HEK293 (cell line): ENCODE measurements around the gene KLHL29.

ENCODE experiments used
- CTCF ChIA-PET: fragments of 350-600 bp; formaldehyde crosslinking; extraction: SDS; loops from one replicate; lab custom pipeline; 2021; ENCODE audit warnings: antibody characterized with exemption; lab: Yijun Ruan, JAX
- POLR2A ChIA-PET: fragments of 300-600 bp; formaldehyde crosslinking; extraction: SDS; loops from one replicate; lab custom pipeline; 2020; ENCODE audit warnings: antibody characterized with exemption, inconsistent platforms; lab: Yijun Ruan, JAX
- H3K27ac ChIP-seq: fragments of 200-500 bp; sonication (Bioruptor generic); 2 replicates; pipeline ENCODE4 v1.5.1; 2014; ENCODE audit warnings: low read depth, low read length, control low read depth, inconsistent platforms; ENCODE audit errors: extremely low read depth
- H3K36me3 ChIP-seq, 2 experiments: fragments of 200-500 bp in 1 of 2; sonication (Bioruptor generic) in 1 of 2; 1 replicate in 1 of 2; 2 replicates in 1 of 2; pipeline ENCODE4 v1.5.1; 2014 to 2017; ENCODE audit warnings: inconsistent platforms in 2 of 2, low read length in 2 of 2; ENCODE audit not compliant: control insufficient read depth in 2 of 2, insufficient read depth in 1 of 2
- H3K4me1 ChIP-seq: fragments of 200-500 bp; sonication (Bioruptor generic); 2 replicates; pipeline ENCODE4 v1.5.1; 2014; ENCODE audit warnings: mild to moderate bottlenecking, low read length, inconsistent platforms; ENCODE audit not compliant: control insufficient read depth, insufficient read depth
- H3K4me3 ChIP-seq: 2 replicates; pipeline ENCODE4 v1.5.1; 2011; ENCODE audit warnings: low read depth, mild to moderate bottlenecking, control low read depth, low read length, moderate library complexity
- H3K9me3 ChIP-seq: fragments of 200-500 bp; sonication (Bioruptor generic); 2 replicates; pipeline ENCODE4 v1.5.1; 2014; ENCODE audit warnings: low read depth, low read length, inconsistent platforms; ENCODE audit not compliant: control insufficient read depth, insufficient read depth
- BCL11B ChIP-seq: fragments of 450-650 bp; formaldehyde crosslinking; IDR thresholded peaks from 2 replicates; pipeline ENCODE4 v1.5.1; 2016; ENCODE audit warnings: low read depth, missing biosample characterization, missing genetic modification characterization
- GLIS1 ChIP-seq: fragments of 450-650 bp; formaldehyde crosslinking; IDR thresholded peaks from 2 replicates; pipeline ENCODE4 v1.5.1; 2016; ENCODE audit warnings: missing biosample characterization, missing genetic modification characterization
- KLF9 ChIP-seq: fragments of 450-650 bp; formaldehyde crosslinking; IDR thresholded peaks from 2 replicates; pipeline ENCODE4 v1.5.1; 2016; ENCODE audit warnings: missing biosample characterization, missing genetic modification characterization, low read depth
- OSR2 ChIP-seq: fragments of 450-650 bp; formaldehyde crosslinking; IDR thresholded peaks from 2 replicates; pipeline ENCODE4 v1.5.1; 2016; ENCODE audit warnings: missing biosample characterization, missing genetic modification characterization
- SETDB1 ChIP-seq: IDR thresholded peaks from one replicate; pipeline ENCODE4 v1.6.1; 2017; ENCODE audit warnings: mild to moderate bottlenecking, low read length, moderate library complexity, mixed read lengths; ENCODE audit not compliant: insufficient read length
- WT1 ChIP-seq: fragments of 450-650 bp; formaldehyde crosslinking; IDR thresholded peaks from 2 replicates; pipeline ENCODE4 v1.5.1; 2016; ENCODE audit warnings: missing biosample characterization, missing genetic modification characterization
- ZBTB17 ChIP-seq: fragments of 450-650 bp; formaldehyde crosslinking; IDR thresholded peaks from 2 replicates; pipeline ENCODE4 v1.5.1; 2016; ENCODE audit warnings: missing biosample characterization, missing genetic modification characterization
- ZNF140 ChIP-seq: fragments of 450-650 bp; formaldehyde crosslinking; IDR thresholded peaks from 2 replicates; pipeline ENCODE4 v1.5.1; 2016; ENCODE audit warnings: missing biosample characterization, missing genetic modification characterization
- ZNF175 ChIP-seq: fragments of 450-650 bp; formaldehyde crosslinking; IDR thresholded peaks from 2 replicates; pipeline ENCODE4 v1.5.1; 2016; ENCODE audit warnings: missing biosample characterization, missing genetic modification characterization
- ZNF184 ChIP-seq: fragments of 450-650 bp; IDR thresholded peaks from 2 replicates; pipeline ENCODE4 v1.5.1; 2018; ENCODE audit warnings: missing biosample characterization, mild to moderate bottlenecking, missing genetic modification characterization
- ZNF19 ChIP-seq: fragments of 450-650 bp; formaldehyde crosslinking; IDR thresholded peaks from 2 replicates; pipeline ENCODE4; 2016; ENCODE audit warnings: missing biosample characterization, missing genetic modification characterization, low read depth
- ZNF266 ChIP-seq: fragments of 450-650 bp; formaldehyde crosslinking; IDR thresholded peaks from 2 replicates; pipeline ENCODE4 v1.5.1; 2016; ENCODE audit warnings: missing biosample characterization, missing genetic modification characterization, low read depth
- ZNF48 ChIP-seq: fragments of 450-650 bp; formaldehyde crosslinking; IDR thresholded peaks from 2 replicates; pipeline ENCODE4 v1.5.1; 2016; ENCODE audit warnings: missing biosample characterization, missing genetic modification characterization
- ZNF514 ChIP-seq: fragments of 450-650 bp; formaldehyde crosslinking; IDR thresholded peaks from 2 replicates; pipeline ENCODE4 v1.5.1; 2016; ENCODE audit warnings: missing biosample characterization, missing genetic modification characterization
- ZNF548 ChIP-seq: fragments of 450-650 bp; formaldehyde crosslinking; IDR thresholded peaks from 2 replicates; pipeline ENCODE4 v1.5.1; 2016; ENCODE audit warnings: missing biosample characterization, missing genetic modification characterization
- ZNF596 ChIP-seq: fragments of 450-650 bp; IDR thresholded peaks from 2 replicates; pipeline ENCODE4 v1.5.0; 2018; ENCODE audit warnings: missing biosample characterization, mild to moderate bottlenecking, missing genetic modification characterization, moderate library complexity
- TF ChIP-seq, protein P1 (sequence below): fragments of 450-650 bp; formaldehyde crosslinking; IDR thresholded peaks from 2 replicates; pipeline ENCODE4 v1.5.1; 2016; ENCODE audit warnings: missing biosample characterization, missing genetic modification characterization
- TF ChIP-seq, protein P2 (sequence below): fragments of 450-650 bp; formaldehyde crosslinking; IDR thresholded peaks from 2 replicates; pipeline ENCODE4 v1.5.1; 2016; ENCODE audit warnings: missing biosample characterization, missing genetic modification characterization
- TF ChIP-seq, protein P3 (sequence below): fragments of 450-650 bp; formaldehyde crosslinking; IDR thresholded peaks from 2 replicates; pipeline ENCODE4 v1.5.1; 2016; ENCODE audit warnings: missing biosample characterization, missing genetic modification characterization
- TF ChIP-seq, protein P4 (sequence below): fragments of 450-650 bp; formaldehyde crosslinking; IDR thresholded peaks from 2 replicates; pipeline ENCODE4 v1.5.1; 2016; ENCODE audit warnings: missing biosample characterization, missing genetic modification characterization

Gene KLHL29

DNA sequence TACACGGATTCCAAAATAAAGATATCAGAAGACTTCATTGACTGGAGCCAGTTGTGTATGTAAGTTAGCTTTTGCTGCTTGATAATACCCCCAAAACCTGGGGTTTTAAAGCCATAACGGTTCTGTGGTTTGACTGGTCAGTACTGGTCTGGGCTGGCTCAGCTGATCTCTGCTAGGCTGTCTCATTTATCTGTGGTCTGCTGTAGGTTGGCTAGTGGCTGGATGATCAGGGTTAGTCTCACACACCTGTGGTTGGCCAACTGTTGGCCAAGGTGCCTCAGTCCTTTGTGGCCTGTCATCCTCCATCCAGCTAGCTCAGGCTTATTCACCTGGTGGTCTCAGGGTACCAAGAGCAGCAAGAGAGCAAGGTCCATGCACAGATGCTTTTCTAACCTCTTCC is 183.2 kb downstream of the KLHL29 start:
- ChIA-PET CTCF (interaction anchor here (1.0 to 1.6 kb wide), 2 partner anchors 10 to 18 kb away, joined by 3 to 5 read pairs; no protein-coding TSS in a partner anchor), POLR2A (no interaction called here)
- peaks cover 0 to 3% of the 10 kb centered on the region in 2 experiments; a peak in 1 of 3 replicates for H3K36me3 ChIP-seq
- H3K9me3 ChIP-seq: no peaks in the 10 kb centered on the region
- no peak overlapping the region for H3K4me3 ChIP-seq
- H3K27ac ChIP-seq: no peak overlapping the region
- no peak for TF ChIP-seq SETDB1
- TF ChIP-seq ZNF19 (tag by site-specific recombination): no peak
- TF ChIP-seq WT1: no peak
- TF ChIP-seq KLF9 (tag by site-specific recombination): no peak
- no peak for TF ChIP-seq ZNF140 (tag by site-specific recombination)
- no peak for TF ChIP-seq ZNF596 (tag by site-specific recombination)
- TF ChIP-seq, protein P1, sequence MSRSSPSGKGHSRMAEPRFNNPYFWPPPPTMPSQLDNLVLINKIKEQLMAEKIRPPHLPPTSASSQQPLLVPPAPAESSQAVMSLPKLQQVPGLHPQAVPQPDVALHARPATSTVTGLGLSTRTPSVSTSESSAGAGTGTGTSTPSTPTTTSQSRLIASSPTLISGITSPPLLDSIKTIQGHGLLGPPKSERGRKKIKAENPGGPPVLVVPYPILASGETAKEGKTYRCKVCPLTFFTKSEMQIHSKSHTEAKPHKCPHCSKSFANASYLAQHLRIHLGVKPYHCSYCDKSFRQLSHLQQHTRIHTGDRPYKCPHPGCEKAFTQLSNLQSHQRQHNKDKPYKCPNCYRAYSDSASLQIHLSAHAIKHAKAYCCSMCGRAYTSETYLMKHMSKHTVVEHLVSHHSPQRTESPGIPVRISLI (tag by site-specific recombination): no peak
- TF ChIP-seq OSR2: no peak
- TF ChIP-seq BCL11B (tag by site-specific recombination): no peak
- TF ChIP-seq ZBTB17: no peak
- no peaks in the 10 kb centered on the region for H3K4me1 ChIP-seq

DNA sequence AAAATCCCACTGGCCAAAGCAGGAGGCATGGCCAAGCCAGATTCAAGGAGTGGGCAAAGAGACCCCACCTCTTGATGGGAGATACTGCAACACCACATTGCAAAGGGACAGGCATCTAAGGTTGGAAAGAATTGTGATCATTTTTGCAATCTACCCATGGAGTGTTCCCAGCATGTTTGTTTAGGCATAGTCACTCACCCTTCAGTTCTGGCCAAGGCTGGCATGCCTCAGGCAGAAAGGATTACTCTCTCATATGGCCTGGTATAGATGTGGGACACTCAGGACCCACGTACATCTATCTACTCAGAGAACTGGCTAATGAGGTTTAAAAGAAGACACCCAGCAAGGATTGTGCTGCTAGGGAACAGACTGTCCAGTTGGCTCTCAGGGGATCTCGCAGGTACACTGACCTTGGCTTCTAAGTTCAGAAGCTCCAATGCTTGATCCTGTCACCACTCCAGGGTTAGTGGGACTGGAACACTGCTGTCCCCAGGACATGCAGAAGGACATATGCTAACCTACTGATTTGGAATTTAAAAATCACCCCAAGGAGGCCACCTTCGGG is 183.7 kb downstream of the KLHL29 start:
- CTCF ChIA-PET: no interaction called here
- TF ChIP-seq ZNF514 (tag by site-specific recombination): no peak
- TF ChIP-seq, protein P2, sequence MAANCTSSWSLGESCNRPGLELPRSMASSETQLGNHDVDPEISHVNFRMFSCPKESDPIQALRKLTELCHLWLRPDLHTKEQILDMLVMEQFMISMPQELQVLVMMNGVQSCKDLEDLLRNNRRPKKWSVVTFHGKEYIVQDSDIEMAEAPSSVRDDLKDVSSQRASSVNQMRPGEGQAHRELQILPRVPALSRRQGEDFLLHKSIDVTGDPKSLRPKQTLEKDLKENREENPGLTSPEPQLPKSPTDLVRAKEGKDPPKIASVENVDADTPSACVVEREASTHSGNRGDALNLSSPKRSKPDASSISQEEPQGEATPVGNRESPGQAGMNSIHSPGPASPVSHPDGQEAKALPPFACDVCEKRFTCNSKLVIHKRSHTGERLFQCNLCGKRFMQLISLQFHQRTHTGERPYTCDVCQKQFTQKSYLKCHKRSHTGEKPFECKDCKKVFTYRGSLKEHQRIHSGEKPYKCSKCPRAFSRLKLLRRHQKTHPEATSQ (tag by site-specific recombination): no peak
- TF ChIP-seq ZNF184: no peak
- TF ChIP-seq, protein P3, sequence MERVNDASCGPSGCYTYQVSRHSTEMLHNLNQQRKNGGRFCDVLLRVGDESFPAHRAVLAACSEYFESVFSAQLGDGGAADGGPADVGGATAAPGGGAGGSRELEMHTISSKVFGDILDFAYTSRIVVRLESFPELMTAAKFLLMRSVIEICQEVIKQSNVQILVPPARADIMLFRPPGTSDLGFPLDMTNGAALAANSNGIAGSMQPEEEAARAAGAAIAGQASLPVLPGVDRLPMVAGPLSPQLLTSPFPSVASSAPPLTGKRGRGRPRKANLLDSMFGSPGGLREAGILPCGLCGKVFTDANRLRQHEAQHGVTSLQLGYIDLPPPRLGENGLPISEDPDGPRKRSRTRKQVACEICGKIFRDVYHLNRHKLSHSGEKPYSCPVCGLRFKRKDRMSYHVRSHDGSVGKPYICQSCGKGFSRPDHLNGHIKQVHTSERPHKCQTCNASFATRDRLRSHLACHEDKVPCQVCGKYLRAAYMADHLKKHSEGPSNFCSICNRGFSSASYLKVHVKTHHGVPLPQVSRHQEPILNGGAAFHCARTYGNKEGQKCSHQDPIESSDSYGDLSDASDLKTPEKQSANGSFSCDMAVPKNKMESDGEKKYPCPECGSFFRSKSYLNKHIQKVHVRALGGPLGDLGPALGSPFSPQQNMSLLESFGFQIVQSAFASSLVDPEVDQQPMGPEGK: no peak
- TF ChIP-seq, protein P4, sequence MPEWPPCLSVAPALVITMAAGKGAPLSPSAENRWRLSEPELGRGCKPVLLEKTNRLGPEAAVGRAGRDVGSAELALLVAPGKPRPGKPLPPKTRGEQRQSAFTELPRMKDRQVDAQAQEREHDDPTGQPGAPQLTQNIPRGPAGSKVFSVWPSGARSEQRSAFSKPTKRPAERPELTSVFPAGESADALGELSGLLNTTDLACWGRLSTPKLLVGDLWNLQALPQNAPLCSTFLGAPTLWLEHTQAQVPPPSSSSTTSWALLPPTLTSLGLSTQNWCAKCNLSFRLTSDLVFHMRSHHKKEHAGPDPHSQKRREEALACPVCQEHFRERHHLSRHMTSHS (tag by site-specific recombination): no peak
- no peak for TF ChIP-seq ZNF48
- no peak for TF ChIP-seq ZNF19 (tag by site-specific recombination)
- no peak for TF ChIP-seq ZNF548 (tag by site-specific recombination)
- TF ChIP-seq ZNF266 (tag by site-specific recombination): no peak
- no peak for TF ChIP-seq ZNF175 (tag by site-specific recombination)
- TF ChIP-seq GLIS1 (tag by site-specific recombination): no peak
- POLR2A ChIA-PET: no interaction called here
- no peaks in the 10 kb centered on the region for H3K9me3 ChIP-seq
- no peaks in the 10 kb centered on the region for H3K4me1 ChIP-seq
- no peak overlapping the region for H3K4me3 ChIP-seq
- no peak overlapping the region for H3K27ac ChIP-seq
- H3K36me3 ChIP-seq: peaks cover 0 to 2% of the 10 kb centered on the region in 2 experiments; a peak in 1 of 3 replicates
